Hepatocyte (in vitro differentiated cells): Measurements from ENCODE around the gene CHD6.

Source experiments
- EZH2 ChIP-seq: fragments of 200-600 bp; sonication (generic); IDR thresholded peaks from 2 replicates; pipeline ENCODE4 v1.6.1; 2016; ENCODE audit warnings: antibody characterized with exemption, mild to moderate bottlenecking, borderline replicate concordance
- TF ChIP-seq, protein P1 (sequence below): fragments of 200-600 bp; sonication (generic); IDR thresholded peaks from 2 replicates; pipeline ENCODE4 v1.5.1; 2016; ENCODE audit warnings: antibody characterized with exemption, mild to moderate bottlenecking; ENCODE audit not compliant: poor library complexity

GRCh38 chr20:41428285-41428684 lies 189.9 kb downstream of the CHD6 start:
- TF ChIP-seq, protein P1, sequence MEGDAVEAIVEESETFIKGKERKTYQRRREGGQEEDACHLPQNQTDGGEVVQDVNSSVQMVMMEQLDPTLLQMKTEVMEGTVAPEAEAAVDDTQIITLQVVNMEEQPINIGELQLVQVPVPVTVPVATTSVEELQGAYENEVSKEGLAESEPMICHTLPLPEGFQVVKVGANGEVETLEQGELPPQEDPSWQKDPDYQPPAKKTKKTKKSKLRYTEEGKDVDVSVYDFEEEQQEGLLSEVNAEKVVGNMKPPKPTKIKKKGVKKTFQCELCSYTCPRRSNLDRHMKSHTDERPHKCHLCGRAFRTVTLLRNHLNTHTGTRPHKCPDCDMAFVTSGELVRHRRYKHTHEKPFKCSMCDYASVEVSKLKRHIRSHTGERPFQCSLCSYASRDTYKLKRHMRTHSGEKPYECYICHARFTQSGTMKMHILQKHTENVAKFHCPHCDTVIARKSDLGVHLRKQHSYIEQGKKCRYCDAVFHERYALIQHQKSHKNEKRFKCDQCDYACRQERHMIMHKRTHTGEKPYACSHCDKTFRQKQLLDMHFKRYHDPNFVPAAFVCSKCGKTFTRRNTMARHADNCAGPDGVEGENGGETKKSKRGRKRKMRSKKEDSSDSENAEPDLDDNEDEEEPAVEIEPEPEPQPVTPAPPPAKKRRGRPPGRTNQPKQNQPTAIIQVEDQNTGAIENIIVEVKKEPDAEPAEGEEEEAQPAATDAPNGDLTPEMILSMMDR, result no peak
- TF ChIP-seq EZH2, result no peak
